ENCODE results near the gene DVL2. TPM values are rescaled to one million over a fixed set of nuclear protein-coding genes. Genes with fewer than 3 reads are reported as not detected.

Gene DVL2
- total and polyA plus RNA-seq, 2 donors (not counting 3 experiments of a cell fraction or from before 2014, with no cell fraction given): 17.2 to 55.9 TPM

DNA sequence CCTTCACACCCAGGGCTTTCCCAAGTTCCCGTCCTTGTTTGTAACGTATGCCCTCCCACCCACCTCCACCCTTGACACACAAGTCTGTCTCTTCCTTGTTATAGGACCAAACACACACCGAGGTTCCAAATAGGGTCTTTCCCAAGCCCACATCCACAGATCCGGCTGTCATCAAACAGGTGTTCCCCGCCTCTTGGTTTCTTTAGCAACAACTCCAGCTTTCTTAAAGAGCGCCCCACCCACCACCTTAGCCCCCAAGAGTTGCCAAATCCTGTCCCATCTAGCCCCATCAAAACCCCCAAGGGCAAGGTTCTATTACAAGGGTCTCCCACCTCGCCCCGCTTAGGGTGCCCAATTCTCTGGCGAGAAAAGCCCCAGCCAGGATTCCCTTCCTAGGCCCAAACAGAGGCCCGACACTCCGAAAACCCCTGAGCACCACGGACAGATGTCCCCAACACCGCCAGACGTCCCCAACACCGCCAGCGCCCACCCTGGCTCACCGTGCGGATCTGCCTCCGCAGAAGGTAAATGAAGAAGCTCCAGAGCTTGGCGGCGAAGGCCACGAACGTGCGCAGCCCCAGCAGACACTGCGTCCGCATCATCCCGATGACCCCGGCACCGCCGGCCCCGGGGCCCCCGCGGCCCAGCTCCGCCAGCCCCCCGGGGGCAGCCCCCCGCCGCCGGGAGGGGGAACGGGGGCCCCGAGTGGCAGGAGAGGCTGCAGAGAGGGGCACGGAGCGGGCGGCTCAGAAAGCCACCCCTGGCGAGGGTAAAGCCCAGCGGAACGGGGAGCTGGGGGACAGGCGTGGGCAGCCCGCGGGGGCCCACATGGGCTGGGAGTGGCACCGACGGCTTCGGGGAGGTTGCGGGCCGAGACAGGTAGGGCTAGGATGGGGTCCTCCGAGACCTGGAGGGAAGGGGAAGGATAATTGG is 16.6 kb upstream of the DVL2 start:
- Histone ChIP-seq H3K9me3 (replicated peaks; ENCODE audit: control insufficient read depth, insufficient read depth, low read length) (no peaks in the 10 kb centered on the region), H3K36me3 (ENCODE audit: control insufficient read depth in 2 of 2, extremely low read depth in 1 of 2, insufficient read depth in 2 of 2, low read length in 2 of 2) (peaks cover 0 to 15% of the 10 kb centered on the region in 2 experiments), H3K79me2 (ENCODE audit: control insufficient read depth, insufficient read depth, low read length) (peaks cover 65% of the 10 kb centered on the region), H3K9me1 (replicated peaks; ENCODE audit: control insufficient read depth, extremely low read depth, insufficient read depth, low read length) (no peaks in the 10 kb centered on the region), H3K27me3 (ENCODE audit: control insufficient read depth in 2 of 2, insufficient read depth in 2 of 2, low read length in 2 of 2) (no peaks in the 10 kb centered on the region), H2AFZ (ENCODE audit: low read depth, low read length) (no peak overlapping the region), H3K4me2 (ENCODE audit: insufficient read depth, low read length) (peak overlapping the region; percentile 75), H3K4me3 (replicated peaks in 1 of 3; ENCODE audit: insufficient read depth in 1 of 3, low read depth in 1 of 3, low read length in 3 of 3) (peak overlapping the region; percentile 57 to 87 (median 83)), H3K4me1 (ENCODE audit: control insufficient read depth, extremely low read depth, insufficient read depth, low read length) (peaks cover 23% of the 10 kb centered on the region), H3K9ac (replicated peaks; ENCODE audit: extremely low read depth, insufficient read depth, low read length) (peak overlapping the region; percentile 80), H4K20me1 (replicated peaks; ENCODE audit: control insufficient read depth, extremely low read depth, insufficient read depth, low read length) (no peaks in the 10 kb centered on the region), H3K27ac (ENCODE audit: insufficient read depth, low read depth, low read length) (peak overlapping the region; percentile 30)
- no TSS peak for BruUV-seq (replicated peaks)
- TF ChIP-seq FOS (IDR thresholded peaks at IDR 0.05; ENCODE audit: borderline replicate concordance, insufficient read depth, low read length) (no peak), GATA2 (IDR thresholded peaks at IDR 0.05; ENCODE audit: insufficient read depth, insufficient read length, low read depth, low read length) (no peak), POLR2A (IDR thresholded peaks at IDR 0.05; ENCODE audit: low read depth, low read length) (no peak), POLR2AphosphoS5 (IDR thresholded peaks at IDR 0.05; ENCODE audit: insufficient read depth, low read depth, low read length) (no peak), JUN (IDR thresholded peaks at IDR 0.05; ENCODE audit: borderline replicate concordance, insufficient read depth, insufficient read length, low read depth) (no peak)
- TF ChIP-seq, protein P1, sequence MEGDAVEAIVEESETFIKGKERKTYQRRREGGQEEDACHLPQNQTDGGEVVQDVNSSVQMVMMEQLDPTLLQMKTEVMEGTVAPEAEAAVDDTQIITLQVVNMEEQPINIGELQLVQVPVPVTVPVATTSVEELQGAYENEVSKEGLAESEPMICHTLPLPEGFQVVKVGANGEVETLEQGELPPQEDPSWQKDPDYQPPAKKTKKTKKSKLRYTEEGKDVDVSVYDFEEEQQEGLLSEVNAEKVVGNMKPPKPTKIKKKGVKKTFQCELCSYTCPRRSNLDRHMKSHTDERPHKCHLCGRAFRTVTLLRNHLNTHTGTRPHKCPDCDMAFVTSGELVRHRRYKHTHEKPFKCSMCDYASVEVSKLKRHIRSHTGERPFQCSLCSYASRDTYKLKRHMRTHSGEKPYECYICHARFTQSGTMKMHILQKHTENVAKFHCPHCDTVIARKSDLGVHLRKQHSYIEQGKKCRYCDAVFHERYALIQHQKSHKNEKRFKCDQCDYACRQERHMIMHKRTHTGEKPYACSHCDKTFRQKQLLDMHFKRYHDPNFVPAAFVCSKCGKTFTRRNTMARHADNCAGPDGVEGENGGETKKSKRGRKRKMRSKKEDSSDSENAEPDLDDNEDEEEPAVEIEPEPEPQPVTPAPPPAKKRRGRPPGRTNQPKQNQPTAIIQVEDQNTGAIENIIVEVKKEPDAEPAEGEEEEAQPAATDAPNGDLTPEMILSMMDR (IDR thresholded peaks at IDR 0.05; ENCODE audit: extremely low read depth in 1 of 2, insufficient read depth in 1 of 2, low read depth in 1 of 2, low read length in 2 of 2): no peak
- TF ChIP-seq, protein P2, sequence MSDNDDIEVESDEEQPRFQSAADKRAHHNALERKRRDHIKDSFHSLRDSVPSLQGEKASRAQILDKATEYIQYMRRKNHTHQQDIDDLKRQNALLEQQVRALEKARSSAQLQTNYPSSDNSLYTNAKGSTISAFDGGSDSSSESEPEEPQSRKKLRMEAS (IDR thresholded peaks at IDR 0.05; ENCODE audit: insufficient read depth, insufficient read length): no peak
- FAIRE-seq (peak; percentile 8), DNase-seq (ENCODE audit: low read depth, low spot score) (peak; percentile 42)
- POLR2A ChIA-PET: no interaction called here
- intact Hi-C loops (cut with micrococcal nuclease): loop anchor here (5.0 kb wide), 1 partner anchor 186 kb away; the partner anchor contains the start of genes FGF11 and TMEM102
- CTCF ChIA-PET: interaction anchor here (0.6 to 1.2 kb wide), 3 partner anchors 8 to 52 kb away, joined by 3 to 5 read pairs (median 3); no protein-coding TSS in a partner anchor
- dilution Hi-C loops (cut with MboI; ENCODE audit: extremely low pct_ligation_motif_present, low sequenced_read_pairs): no loop called here

Measured in endothelial cell of umbilical vein (primary cell).